HG02759 (cell line): ENCODE measurements around the gene PPP1R8.
"Not testable (repeated sequence)": the region's sequence is repeated elsewhere in the genome, so short reads cannot be mapped to it uniquely, and the experiment has no call there.

ENCODE experiments used
- ATAC-seq: cut with Tn5 transposase; IDR thresholded peaks from one replicate; pipeline ENCODE4 v1.9.1; 2021; ENCODE audit warnings: mild to moderate bottlenecking, moderate library complexity; ENCODE audit not compliant: unreplicated experiment

The PPP1R8 gene

GRCh38 chr1:27869719-27870085 is 39.1 kb downstream of the PPP1R8 start:
- no peak for ATAC-seq

GRCh38 chr1:27871076-27871475 is 40.5 kb downstream of the PPP1R8 start:
- not testable (repeated sequence) for ATAC-seq

- ATAC-seq, result peak; percentile 39
These were observed 41.6 kb downstream of the PPP1R8 start, which contains the start of gene THEMIS2 for GRCh38 chr1:27872059-27872801. TSS of gene THEMIS2 (plus strand) at chr1:27872544. CDS start at chr1:27872572, 28 bp downstream.

- ATAC-seq, result peak; percentile 7
These were observed 42.4 kb downstream of the PPP1R8 start for GRCh38 chr1:27872802-27873551.

GRCh38 chr1:27873671-27874384 is 43.2 kb downstream of the PPP1R8 start:
- ATAC-seq, result no peak

- no peak for ATAC-seq
These were observed 45.9 kb downstream of the PPP1R8 start for GRCh38 chr1:27876341-27877114.

GRCh38 chr1:27877115-27877416 is 46.5 kb downstream of the PPP1R8 start:
- ATAC-seq, result no peak

GRCh38 chr1:27878039-27878438 is 47.5 kb downstream of the PPP1R8 start:
- ATAC-seq, result no peak

- no peak for ATAC-seq
These were observed 48.3 kb downstream of the PPP1R8 start for GRCh38 chr1:27878787-27879335.

- ATAC-seq, result no peak
These were observed 48.9 kb downstream of the PPP1R8 start for GRCh38 chr1:27879374-27880082.

- no peak for ATAC-seq
These were observed 51.9 kb downstream of the PPP1R8 start for GRCh38 chr1:27882543-27882903.

GRCh38 chr1:27883536-27883935 is 53.0 kb downstream of the PPP1R8 start:
- ATAC-seq, result no peak

- peak; percentile 71 for ATAC-seq
These were observed 53.7 kb downstream of the PPP1R8 start for GRCh38 chr1:27884006-27884954.

GRCh38 chr1:27885114-27885528 is 54.5 kb downstream of the PPP1R8 start:
- no peak for ATAC-seq

GRCh38 chr1:27885621-27886352 is 55.2 kb downstream of the PPP1R8 start:
- ATAC-seq, result no peak

- no peak for ATAC-seq
These were observed 55.7 kb downstream of the PPP1R8 start for GRCh38 chr1:27886353-27886679.

GRCh38 chr1:27886744-27887143 is 56.2 kb downstream of the PPP1R8 start:
- ATAC-seq, result no peak

GRCh38 chr1:27887215-27888021 is 56.8 kb downstream of the PPP1R8 start:
- no peak for ATAC-seq
